CD4-positive, alpha-beta T cell treated with Interleukin-17A for 1 hour (primary cell): ENCODE data around the gene PSMG1.
"Not testable (repeated sequence)": the region's sequence is repeated elsewhere in the genome, so short reads cannot be mapped to it uniquely, and the experiment has no call there.

Experiments
- DNase-seq: peaks from one replicate; pipeline ENCODE4 v3.0.0-alpha.2; 2020

PSMG1 gene

GRCh38 chr21:39183272-39184049 is at the start of gene PSMG1:
PSMG1 (minus strand) TSS chr21:39183451; CDS start chr21:39183385, 66 bp downstream.
- peak; percentile 94 for DNase-seq

- DNase-seq = no peak
Observed at GRCh38 chr21:39232861-39233291, 49.6 kb upstream of the PSMG1 start.

- DNase-seq = no peak
Observed at GRCh38 chr21:39224930-39225329, 41.7 kb upstream of the PSMG1 start.

- no peak for DNase-seq
Observed at GRCh38 chr21:39221997-39222486, 38.8 kb upstream of the PSMG1 start.

- DNase-seq = no peak
Observed at GRCh38 chr21:39221282-39221996, 38.2 kb upstream of the PSMG1 start.

GRCh38 chr21:39220875-39221274 is 37.6 kb upstream of the PSMG1 start:
- not testable (repeated sequence) for DNase-seq

GRCh38 chr21:39220150-39220549 is 36.9 kb upstream of the PSMG1 start:
- no peak for DNase-seq

GRCh38 chr21:39218082-39218409 is 34.8 kb upstream of the PSMG1 start:
- no peak for DNase-seq

- DNase-seq = no peak
Observed at GRCh38 chr21:39217356-39218081, 34.3 kb upstream of the PSMG1 start.

- no peak for DNase-seq
Observed at GRCh38 chr21:39216290-39216689, 33.0 kb upstream of the PSMG1 start.

- no peak for DNase-seq
Observed at GRCh38 chr21:39215078-39215477, 31.8 kb upstream of the PSMG1 start.

GRCh38 chr21:39209334-39209688 is 26.1 kb upstream of the PSMG1 start:
- DNase-seq = no peak

- DNase-seq = peak; percentile 10
Observed at GRCh38 chr21:39208624-39209333, 25.5 kb upstream of the PSMG1 start.

- no peak for DNase-seq
Observed at GRCh38 chr21:39204134-39204533, 20.9 kb upstream of the PSMG1 start.

GRCh38 chr21:39198800-39199199 is 15.5 kb upstream of the PSMG1 start:
- no peak for DNase-seq

- no peak for DNase-seq
Observed at GRCh38 chr21:39197448-39198233, 14.4 kb upstream of the PSMG1 start.

GRCh38 chr21:39196838-39197237 is 13.6 kb upstream of the PSMG1 start:
- no peak for DNase-seq

GRCh38 chr21:39196310-39196709 is 13.1 kb upstream of the PSMG1 start:
- peak; percentile 7 for DNase-seq

GRCh38 chr21:39193380-39193779 is 10.1 kb upstream of the PSMG1 start:
- no peak for DNase-seq

- no peak for DNase-seq
Observed at GRCh38 chr21:39189857-39190604, 6.8 kb upstream of the PSMG1 start.

GRCh38 chr21:39188521-39189139 is 5.4 kb upstream of the PSMG1 start:
- DNase-seq = no peak
